GM21529 (cell line): Measurements from ENCODE around the gene HSD17B2.
"Not testable (repeated sequence)": the region's sequence is repeated elsewhere in the genome, so short reads cannot be mapped to it uniquely, and the experiment has no call there.

Source experiments
- ATAC-seq: cut with Tn5 transposase; IDR thresholded peaks from one replicate; pipeline ENCODE4 v1.9.1; 2021; ENCODE audit not compliant: unreplicated experiment

The HSD17B2 gene

GRCh38 chr16:82118749-82119148, 83.7 kb downstream of the HSD17B2 start:
- ATAC-seq = no peak

GRCh38 chr16:82119405-82119804, 84.4 kb downstream of the HSD17B2 start:
- ATAC-seq = no peak

GRCh38 chr16:82124651-82125050, 89.6 kb downstream of the HSD17B2 start:
- ATAC-seq = no peak

- ATAC-seq = no peak
These were observed 94.8 kb downstream of the HSD17B2 start for GRCh38 chr16:82129881-82130280.

- no peak for ATAC-seq
These were observed 98.7 kb downstream of the HSD17B2 start for GRCh38 chr16:82133798-82134197.

GRCh38 chr16:82134846-82135245, 99.8 kb downstream of the HSD17B2 start:
- no peak for ATAC-seq

GRCh38 chr16:82135844-82136243, 100.8 kb downstream of the HSD17B2 start:
- no peak for ATAC-seq

GRCh38 chr16:82136956-82137821, 102.1 kb downstream of the HSD17B2 start:
- no peak for ATAC-seq

GRCh38 chr16:82137822-82138167, 102.7 kb downstream of the HSD17B2 start:
- ATAC-seq = no peak

GRCh38 chr16:82138478-82139285, 103.6 kb downstream of the HSD17B2 start:
- ATAC-seq = no peak

- ATAC-seq = not testable (repeated sequence)
These were observed 104.2 kb downstream of the HSD17B2 start for GRCh38 chr16:82139286-82139571.

GRCh38 chr16:82146556-82146955, 111.5 kb downstream of the HSD17B2 start:
- ATAC-seq = no peak

GRCh38 chr16:82146957-82147356, 111.9 kb downstream of the HSD17B2 start:
- ATAC-seq = no peak

GRCh38 chr16:82147546-82147945, 112.5 kb downstream of the HSD17B2 start:
- no peak for ATAC-seq
